ENCODE results near the gene CAMK2N2. TPM values are rescaled to one million over a fixed set of nuclear protein-coding genes. Genes with fewer than 3 reads are reported as not detected.

The CAMK2N2 gene
- total RNA-seq, 4 donors from 2014 or later: not detected

DNA sequence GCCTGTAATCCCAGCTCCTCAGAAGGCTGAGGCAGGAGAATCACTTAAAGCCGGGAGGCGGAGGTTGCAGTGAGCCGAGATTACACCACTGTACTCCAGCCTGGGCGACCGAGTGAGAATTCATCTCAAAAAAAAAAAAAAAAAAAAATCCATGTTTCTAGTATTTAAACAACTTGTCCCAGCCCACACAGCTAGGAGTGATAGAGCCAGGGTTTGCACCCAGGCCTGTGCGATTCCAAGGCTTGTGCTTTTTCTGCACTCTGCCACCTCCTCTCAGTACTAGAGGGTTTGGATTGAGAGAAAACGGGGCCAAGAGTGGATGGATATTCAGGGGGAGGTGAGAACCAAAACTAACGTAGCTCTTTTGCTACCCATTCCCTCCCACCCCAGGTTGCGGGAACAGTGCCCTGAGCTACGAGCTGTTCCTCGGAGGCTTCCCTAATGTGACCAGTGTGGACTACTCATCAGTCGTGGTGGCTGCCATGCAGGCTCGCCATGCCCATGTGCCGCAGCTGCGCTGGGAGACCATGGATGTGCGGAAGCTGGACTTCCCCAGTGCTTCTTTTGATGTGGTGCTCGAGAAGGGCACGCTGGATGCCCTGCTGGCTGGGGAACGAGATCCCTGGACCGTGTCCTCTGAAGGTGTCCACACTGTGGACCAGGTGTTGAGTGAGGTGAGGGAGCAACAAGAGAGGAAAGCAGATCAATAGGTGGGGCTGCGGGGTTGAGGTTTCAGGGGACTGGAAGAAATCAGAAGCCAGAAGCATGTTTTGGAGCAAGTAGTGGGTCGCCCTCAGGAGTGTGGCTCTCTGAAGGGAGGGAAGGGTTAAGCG is 4.1 kb downstream of the CAMK2N2 start:
- Histone ChIP-seq H3K36me3 (peaks cover 0 to 16% (median 4%) of the 10 kb centered on the region in 3 donors), H3K27me3 (peaks cover 11 to 42% (median 13%) of the 10 kb centered on the region in 4 donors), H3K27ac (no peak overlapping the region), H3K4me3 (no peak overlapping the region), H3K4me1 (peaks cover 19 to 31% (median 28%) of the 10 kb centered on the region in 3 donors), H3K9me3 (no peaks in the 10 kb centered on the region)
- TF ChIP-seq, protein P1, sequence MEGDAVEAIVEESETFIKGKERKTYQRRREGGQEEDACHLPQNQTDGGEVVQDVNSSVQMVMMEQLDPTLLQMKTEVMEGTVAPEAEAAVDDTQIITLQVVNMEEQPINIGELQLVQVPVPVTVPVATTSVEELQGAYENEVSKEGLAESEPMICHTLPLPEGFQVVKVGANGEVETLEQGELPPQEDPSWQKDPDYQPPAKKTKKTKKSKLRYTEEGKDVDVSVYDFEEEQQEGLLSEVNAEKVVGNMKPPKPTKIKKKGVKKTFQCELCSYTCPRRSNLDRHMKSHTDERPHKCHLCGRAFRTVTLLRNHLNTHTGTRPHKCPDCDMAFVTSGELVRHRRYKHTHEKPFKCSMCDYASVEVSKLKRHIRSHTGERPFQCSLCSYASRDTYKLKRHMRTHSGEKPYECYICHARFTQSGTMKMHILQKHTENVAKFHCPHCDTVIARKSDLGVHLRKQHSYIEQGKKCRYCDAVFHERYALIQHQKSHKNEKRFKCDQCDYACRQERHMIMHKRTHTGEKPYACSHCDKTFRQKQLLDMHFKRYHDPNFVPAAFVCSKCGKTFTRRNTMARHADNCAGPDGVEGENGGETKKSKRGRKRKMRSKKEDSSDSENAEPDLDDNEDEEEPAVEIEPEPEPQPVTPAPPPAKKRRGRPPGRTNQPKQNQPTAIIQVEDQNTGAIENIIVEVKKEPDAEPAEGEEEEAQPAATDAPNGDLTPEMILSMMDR (IDR thresholded peaks at IDR 0.05): no peak
- TF ChIP-seq POLR2A (IDR thresholded peaks at IDR 0.05): no peak
- no peak for DNase-seq
- 84 to 90% methylated on average over 12 to 14 of the region's 23 CpGs for WGBS, 2 donors
- intact Hi-C loops (cut with DNase I): no loop called here

DNA sequence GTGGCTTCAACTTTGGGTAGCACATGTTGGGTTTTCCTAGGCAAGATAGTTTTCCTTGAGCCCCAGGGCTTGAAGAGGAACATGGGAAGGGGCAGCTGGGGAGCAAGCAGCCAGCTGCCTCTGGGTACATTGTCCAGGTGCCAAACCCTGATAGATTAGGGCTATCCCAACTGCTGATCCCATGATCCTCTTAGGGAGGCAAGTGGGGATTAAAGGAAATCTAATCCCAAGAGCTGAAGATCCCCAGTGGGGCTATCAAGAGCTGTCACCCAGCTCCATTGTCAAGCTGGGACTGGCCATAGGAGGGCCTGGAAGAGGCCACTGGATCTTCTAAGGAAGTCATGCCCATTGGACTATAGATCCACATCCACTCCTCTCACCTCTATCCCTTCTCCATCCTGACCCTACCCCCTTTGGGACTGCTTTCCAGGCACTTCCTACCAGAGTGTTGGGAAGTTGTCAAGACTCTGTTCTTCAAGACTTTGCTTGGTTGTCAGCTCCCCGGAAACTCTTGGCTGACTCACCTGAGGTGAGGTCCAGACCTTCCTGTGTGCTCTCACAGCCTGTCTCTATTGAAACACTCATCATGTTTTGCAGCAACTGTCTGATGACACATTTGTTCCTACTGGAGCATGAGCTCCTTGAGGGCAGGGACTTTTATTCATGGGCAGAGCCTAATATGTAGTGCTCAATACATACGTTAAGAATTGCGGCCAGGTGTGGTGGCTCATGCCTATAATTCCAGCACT is 5.9 kb downstream of the CAMK2N2 start:
- H3K9me3 ChIP-seq: no peaks in the 10 kb centered on the region
- no peak overlapping the region for H3K27ac ChIP-seq
- 67 to 85% methylated on average over 3 of the region's 3 CpGs for WGBS, 2 donors
- H3K4me3 ChIP-seq: no peak overlapping the region
- no peak for DNase-seq
- intact Hi-C loops (cut with DNase I): no loop called here
- peaks cover 4 to 24% (median 4%) of the 10 kb centered on the region in 4 donors for H3K27me3 ChIP-seq
- no peak for TF ChIP-seq POLR2A (IDR thresholded peaks at IDR 0.05)
- TF ChIP-seq, protein P1 (IDR thresholded peaks at IDR 0.05): no peak
- peaks cover 7 to 18% (median 10%) of the 10 kb centered on the region in 3 donors for H3K4me1 ChIP-seq
- peaks cover 0 to 16% (median 4%) of the 10 kb centered on the region in 3 donors for H3K36me3 ChIP-seq

DNA sequence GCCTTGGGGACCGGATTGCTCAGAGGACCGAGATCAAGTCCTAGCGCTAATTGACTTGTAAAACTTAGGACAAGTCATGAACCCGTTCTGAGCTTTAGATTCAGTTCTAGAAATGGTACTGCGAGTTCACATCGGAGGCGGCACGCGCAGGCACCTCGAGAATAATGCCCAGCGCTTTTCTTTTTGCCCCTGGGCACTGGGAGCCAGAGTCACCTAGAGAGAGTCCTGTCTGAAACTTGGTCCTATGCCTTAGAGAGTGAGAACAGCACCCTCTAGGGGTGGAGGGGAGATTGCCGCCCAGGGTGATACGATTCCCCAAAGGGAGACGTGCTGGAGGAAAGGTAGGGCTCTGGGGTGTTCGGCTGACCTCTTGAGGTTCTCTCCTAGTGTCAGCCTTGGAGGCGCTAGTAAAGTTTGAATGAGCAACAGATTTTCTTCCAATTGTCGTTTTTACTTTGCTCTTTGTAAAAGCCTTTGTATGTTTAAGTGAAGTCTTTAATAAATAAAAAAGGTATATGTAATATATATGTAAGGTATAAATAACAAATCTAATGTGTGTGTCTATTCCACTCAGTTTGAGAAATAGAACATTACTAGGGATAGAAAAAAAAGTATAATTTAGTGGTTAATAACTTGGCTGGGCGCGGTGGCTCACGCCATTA is 11.1 kb downstream of the CAMK2N2 start:
- Histone ChIP-seq H3K4me3 (peak overlapping the region; percentile 74 to 89 (median 76)), H3K36me3 (peaks cover under 1 to 10% (median 2%) of the 10 kb centered on the region in 3 donors), H3K27me3 (no peaks in the 10 kb centered on the region), H3K4me1 (peaks cover 5 to 30% (median 17%) of the 10 kb centered on the region in 3 donors), H3K9me3 (no peaks in the 10 kb centered on the region), H3K27ac (peak overlapping the region; percentile 80 to 91 (median 86))
- TF ChIP-seq POLR2A (IDR thresholded peaks at IDR 0.05): no peak
- TF ChIP-seq, protein P1 (IDR thresholded peaks at IDR 0.05): peak; percentile 82 to 94 (median 89)
- 15 to 17% methylated on average over 15 to 17 of the region's 20 CpGs for WGBS, 2 donors
- intact Hi-C loops (cut with DNase I): no loop called here
- peak; percentile 37 for DNase-seq

DNA sequence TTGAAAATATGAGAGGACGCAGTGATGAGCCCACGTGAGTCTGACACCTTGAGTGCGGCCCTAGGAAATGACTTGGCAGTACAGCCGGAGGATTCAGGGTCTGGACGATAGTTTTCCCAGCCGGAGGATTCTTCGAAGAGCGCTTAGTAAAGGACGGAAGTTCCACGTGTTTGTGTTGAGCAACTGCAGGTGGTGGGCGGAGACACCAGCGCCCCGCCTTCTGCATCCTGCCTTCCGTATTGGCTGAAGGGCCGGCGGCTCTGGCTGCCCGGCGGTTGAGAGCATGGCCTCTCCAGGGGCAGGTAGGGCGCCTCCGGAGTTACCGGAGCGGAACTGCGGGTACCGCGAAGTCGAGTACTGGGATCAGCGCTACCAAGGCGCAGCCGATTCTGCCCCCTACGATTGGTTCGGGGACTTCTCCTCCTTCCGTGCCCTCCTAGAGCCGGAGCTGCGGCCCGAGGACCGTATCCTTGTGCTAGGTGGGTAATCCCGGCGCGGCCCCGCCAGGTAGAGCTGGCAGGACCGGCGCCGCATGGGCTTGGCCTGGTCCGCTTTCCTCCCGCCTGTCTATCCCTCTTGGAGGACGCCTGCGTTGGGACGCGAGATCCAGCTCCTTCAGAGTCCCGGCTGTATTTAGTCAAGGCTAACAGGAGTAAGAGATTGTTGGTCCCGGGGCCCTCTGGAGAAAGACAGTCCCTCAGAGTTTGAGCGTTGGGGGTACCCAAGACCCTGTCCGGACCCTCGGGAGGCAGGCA is 11.8 kb downstream of the CAMK2N2 start, which contains the start of gene EEF1AKMT4:
EEF1AKMT4 (plus strand) TSS at position 261 of the 755 bp plus-strand sequence; CDS start at position 284, 23 bp downstream.
- Histone ChIP-seq H3K27me3 (no peaks in the 10 kb centered on the region), H3K4me1 (peaks cover 5 to 30% (median 17%) of the 10 kb centered on the region in 3 donors), H3K9me3 (no peaks in the 10 kb centered on the region), H3K4me3 (peak within 1 kb of the TSS; percentile 74 to 89 (median 76)), H3K36me3 (peaks cover 8 to 17% (median 9%) of the 10 kb centered on the region in 3 donors), H3K27ac (peak within 1 kb of the TSS; percentile 80 to 91 (median 86))
- TF ChIP-seq, protein P1 (IDR thresholded peaks at IDR 0.05): peak; percentile 25 to 47 (median 28)
- peak in 1 of 4 donors; percentile 16 for TF ChIP-seq POLR2A (IDR thresholded peaks at IDR 0.05)
- WGBS, 2 donors: 0 to 1% methylated on average over 10 to 24 of the region's 54 CpGs
- intact Hi-C loops (cut with DNase I): no loop called here
- peak; percentile 73 for DNase-seq
